ENCODE data around the gene SLC44A2. TPM values are rescaled to one million over a fixed set of nuclear protein-coding genes. Genes with fewer than 3 reads are reported as not detected.

SLC44A2 gene
- total RNA-seq (2021; ENCODE audit: unreplicated experiment), result 31.5 TPM
- polyA plus RNA-seq (2012; ENCODE audit: insufficient read length), result 36.8 TPM
- percentile 42 among the genes with signal in this experiment for Bru-seq, nascent RNA
- BruChase-seq, experiment 1, labeled RNA remaining after a 2-hour chase, result percentile 43 among the genes with signal in this experiment
- BruChase-seq, experiment 2, labeled RNA remaining after a 6-hour chase, result percentile 52 among the genes with signal in this experiment
- long read RNA-seq, transcript SLC44A2-202 (22 exons, 3,301 nt), result major isoform, 22 of 65 reads
- long read RNA-seq, transcript SLC44A2-201 (22 exons, 3,671 nt), result minor isoform, 21 of 65 reads
- long read RNA-seq, partial matches to known transcripts, result 10 of 65 reads
- long read RNA-seq, other reads (novel, unspliced or antisense), result 11 of 65 reads

GRCh38 chr19:10625003-10625761 lies at the start of gene SLC44A2:
Gene SLC44A2 (plus strand): TSS chr19:10625553. CDS start chr19:10625634, 81 bp downstream.
- Histone ChIP-seq H3K4me3 (ENCODE audit: low read depth in 2 of 2, low read length in 2 of 2) (peak within 1 kb of the TSS; percentile 48 to 61), H3K4me1 (ENCODE audit: control insufficient read depth, insufficient read depth, low read length) (peaks cover 8% of the 10 kb centered on the region), H3K9me3 (ENCODE audit: control insufficient read depth, insufficient read depth, low read depth, low read length) (no peaks in the 10 kb centered on the region), H3K27ac (ENCODE audit: low read length) (peak within 1 kb of the TSS; percentile 63; the same call in 1 of the 2 replicates), H3K27me3 (ENCODE audit: control insufficient read depth, insufficient read depth, low read length) (no peaks in the 10 kb centered on the region), H3K36me3 (ENCODE audit: control insufficient read depth, insufficient read depth, low read length) (no peaks in the 10 kb centered on the region)
- TF ChIP-seq, protein P1, sequence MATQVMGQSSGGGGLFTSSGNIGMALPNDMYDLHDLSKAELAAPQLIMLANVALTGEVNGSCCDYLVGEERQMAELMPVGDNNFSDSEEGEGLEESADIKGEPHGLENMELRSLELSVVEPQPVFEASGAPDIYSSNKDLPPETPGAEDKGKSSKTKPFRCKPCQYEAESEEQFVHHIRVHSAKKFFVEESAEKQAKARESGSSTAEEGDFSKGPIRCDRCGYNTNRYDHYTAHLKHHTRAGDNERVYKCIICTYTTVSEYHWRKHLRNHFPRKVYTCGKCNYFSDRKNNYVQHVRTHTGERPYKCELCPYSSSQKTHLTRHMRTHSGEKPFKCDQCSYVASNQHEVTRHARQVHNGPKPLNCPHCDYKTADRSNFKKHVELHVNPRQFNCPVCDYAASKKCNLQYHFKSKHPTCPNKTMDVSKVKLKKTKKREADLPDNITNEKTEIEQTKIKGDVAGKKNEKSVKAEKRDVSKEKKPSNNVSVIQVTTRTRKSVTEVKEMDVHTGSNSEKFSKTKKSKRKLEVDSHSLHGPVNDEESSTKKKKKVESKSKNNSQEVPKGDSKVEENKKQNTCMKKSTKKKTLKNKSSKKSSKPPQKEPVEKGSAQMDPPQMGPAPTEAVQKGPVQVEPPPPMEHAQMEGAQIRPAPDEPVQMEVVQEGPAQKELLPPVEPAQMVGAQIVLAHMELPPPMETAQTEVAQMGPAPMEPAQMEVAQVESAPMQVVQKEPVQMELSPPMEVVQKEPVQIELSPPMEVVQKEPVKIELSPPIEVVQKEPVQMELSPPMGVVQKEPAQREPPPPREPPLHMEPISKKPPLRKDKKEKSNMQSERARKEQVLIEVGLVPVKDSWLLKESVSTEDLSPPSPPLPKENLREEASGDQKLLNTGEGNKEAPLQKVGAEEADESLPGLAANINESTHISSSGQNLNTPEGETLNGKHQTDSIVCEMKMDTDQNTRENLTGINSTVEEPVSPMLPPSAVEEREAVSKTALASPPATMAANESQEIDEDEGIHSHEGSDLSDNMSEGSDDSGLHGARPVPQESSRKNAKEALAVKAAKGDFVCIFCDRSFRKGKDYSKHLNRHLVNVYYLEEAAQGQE (IDR thresholded peaks at IDR 0.05; ENCODE audit: insufficient read depth in 1 of 2, low read depth in 2 of 2, low read length in 1 of 2), result no peak
- TF ChIP-seq, protein P2, sequence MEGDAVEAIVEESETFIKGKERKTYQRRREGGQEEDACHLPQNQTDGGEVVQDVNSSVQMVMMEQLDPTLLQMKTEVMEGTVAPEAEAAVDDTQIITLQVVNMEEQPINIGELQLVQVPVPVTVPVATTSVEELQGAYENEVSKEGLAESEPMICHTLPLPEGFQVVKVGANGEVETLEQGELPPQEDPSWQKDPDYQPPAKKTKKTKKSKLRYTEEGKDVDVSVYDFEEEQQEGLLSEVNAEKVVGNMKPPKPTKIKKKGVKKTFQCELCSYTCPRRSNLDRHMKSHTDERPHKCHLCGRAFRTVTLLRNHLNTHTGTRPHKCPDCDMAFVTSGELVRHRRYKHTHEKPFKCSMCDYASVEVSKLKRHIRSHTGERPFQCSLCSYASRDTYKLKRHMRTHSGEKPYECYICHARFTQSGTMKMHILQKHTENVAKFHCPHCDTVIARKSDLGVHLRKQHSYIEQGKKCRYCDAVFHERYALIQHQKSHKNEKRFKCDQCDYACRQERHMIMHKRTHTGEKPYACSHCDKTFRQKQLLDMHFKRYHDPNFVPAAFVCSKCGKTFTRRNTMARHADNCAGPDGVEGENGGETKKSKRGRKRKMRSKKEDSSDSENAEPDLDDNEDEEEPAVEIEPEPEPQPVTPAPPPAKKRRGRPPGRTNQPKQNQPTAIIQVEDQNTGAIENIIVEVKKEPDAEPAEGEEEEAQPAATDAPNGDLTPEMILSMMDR (IDR thresholded peaks at IDR 0.05), result no peak
- TF ChIP-seq SIN3A (IDR thresholded peaks at IDR 0.05; ENCODE audit: borderline replicate concordance, insufficient read depth, low read depth, low read length), result no peak
- TF ChIP-seq POLR2AphosphoS5 (IDR thresholded peaks at IDR 0.05; ENCODE audit: low read depth, low read length), result no peak
- no peak for TF ChIP-seq TCF7L2 (IDR thresholded peaks at IDR 0.05; ENCODE audit: low read depth, low read length)
- ChIA-PET POLR2A (no interaction called here), CTCF (no interaction called here)
- DNase-seq (ENCODE audit: low read depth, low spot score) (no peak), ATAC-seq (peak; percentile 90)
- in situ Hi-C loops (cut with HindIII; ENCODE audit: low pct_unique_long_range_greater_than_20kb, low sequenced_read_pairs) (no loop called here), intact Hi-C loops (cut with micrococcal nuclease; ENCODE audit: unreplicated experiment) (no loop called here)
- no TSS peak for BruUV-seq (replicated peaks)

DNA sequence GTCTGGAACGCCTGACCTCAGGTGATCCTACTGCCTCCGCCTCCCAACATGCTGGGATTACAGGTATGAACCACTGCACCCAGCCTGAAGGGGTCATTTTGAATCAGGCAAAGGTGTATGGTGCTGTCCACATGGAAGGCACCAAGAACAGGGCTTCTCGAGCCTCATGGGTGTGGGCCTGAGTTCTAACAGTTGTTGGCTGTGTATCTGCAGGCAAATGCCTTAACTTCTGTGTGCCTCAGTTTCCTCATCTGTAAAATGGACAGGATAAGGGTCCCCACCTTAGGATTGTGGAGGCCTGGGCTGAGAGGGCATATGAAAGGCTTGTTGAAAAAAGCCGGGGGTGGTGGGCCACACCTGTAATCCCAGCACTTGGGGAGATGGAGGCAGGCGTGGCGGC lies 47.4 kb upstream of the SLC44A2 start:
- intact Hi-C loops (cut with micrococcal nuclease; ENCODE audit: unreplicated experiment) (no loop called here), in situ Hi-C loops (cut with HindIII; ENCODE audit: low pct_unique_long_range_greater_than_20kb, low sequenced_read_pairs) (no loop called here)
- Histone ChIP-seq H3K4me1 (ENCODE audit: control insufficient read depth, insufficient read depth, low read length) (no peaks in the 10 kb centered on the region), H3K27me3 (ENCODE audit: control insufficient read depth, insufficient read depth, low read length) (no peaks in the 10 kb centered on the region), H3K27ac (ENCODE audit: low read length) (peak overlapping the region; percentile 17; the same call in 1 of the 2 replicates), H3K9me3 (ENCODE audit: control insufficient read depth, insufficient read depth, low read depth, low read length) (no peaks in the 10 kb centered on the region), H3K4me3 (ENCODE audit: low read depth in 2 of 2, low read length in 2 of 2) (no peak overlapping the region), H3K36me3 (ENCODE audit: control insufficient read depth, insufficient read depth, low read length) (no peaks in the 10 kb centered on the region)
- no peak for DNase-seq (ENCODE audit: low read depth, low spot score)
- POLR2A ChIA-PET, result no interaction called here
- CTCF ChIA-PET, result no interaction called here
- TF ChIP-seq, protein P2 (IDR thresholded peaks at IDR 0.05), result no peak
- TF ChIP-seq SIN3A (IDR thresholded peaks at IDR 0.05; ENCODE audit: borderline replicate concordance, insufficient read depth, low read depth, low read length), result no peak
- no peak for TF ChIP-seq TCF7L2 (IDR thresholded peaks at IDR 0.05; ENCODE audit: low read depth, low read length)
- no peak for TF ChIP-seq POLR2AphosphoS5 (IDR thresholded peaks at IDR 0.05; ENCODE audit: low read depth, low read length)
- TF ChIP-seq, protein P1 (IDR thresholded peaks at IDR 0.05; ENCODE audit: insufficient read depth in 1 of 2, low read depth in 2 of 2, low read length in 1 of 2), result no peak
- no peak for ATAC-seq
- no TSS peak for BruUV-seq (replicated peaks)
